ENCODE data around the gene RDH12.

GRCh38 chr14:67675219-67675582, 26.5 kb upstream of the RDH12 start:
- TF ChIP-seq EZH2phosphoT487 (IDR thresholded peaks at IDR 0.05; ENCODE audit: borderline replicate concordance, low read depth, low read length) (no peak), CTCF (conservative IDR thresholded peaks at IDR 0.05; ENCODE audit: low read length) (0 out of 2 replicates have a peak, but pooled peaks have one; percentile 37)
